ENCODE results near the gene TMEM255B.

TMEM255B gene

DNA sequence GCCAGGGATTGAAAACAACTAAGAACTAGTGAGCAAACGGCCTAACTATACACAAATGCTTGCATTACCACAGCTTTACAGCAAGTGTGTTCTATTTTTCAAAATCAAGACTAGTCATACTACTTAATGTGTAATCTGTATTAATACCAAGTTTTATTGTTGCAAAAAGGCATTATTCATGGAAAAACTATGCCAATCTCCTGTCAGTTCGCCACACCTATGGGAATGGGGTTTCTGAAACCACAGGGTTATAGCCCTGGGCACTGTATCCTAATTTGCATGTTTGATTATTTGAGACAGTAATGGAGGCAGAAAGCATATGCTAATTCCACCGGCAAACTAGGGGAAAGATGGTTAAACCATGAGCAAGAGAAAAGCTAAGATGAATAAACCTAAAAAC, 90.5 kb downstream of the TMEM255B start:
- DNase-seq (ENCODE audit: low read depth in 2 of 2), result no peak

DNA sequence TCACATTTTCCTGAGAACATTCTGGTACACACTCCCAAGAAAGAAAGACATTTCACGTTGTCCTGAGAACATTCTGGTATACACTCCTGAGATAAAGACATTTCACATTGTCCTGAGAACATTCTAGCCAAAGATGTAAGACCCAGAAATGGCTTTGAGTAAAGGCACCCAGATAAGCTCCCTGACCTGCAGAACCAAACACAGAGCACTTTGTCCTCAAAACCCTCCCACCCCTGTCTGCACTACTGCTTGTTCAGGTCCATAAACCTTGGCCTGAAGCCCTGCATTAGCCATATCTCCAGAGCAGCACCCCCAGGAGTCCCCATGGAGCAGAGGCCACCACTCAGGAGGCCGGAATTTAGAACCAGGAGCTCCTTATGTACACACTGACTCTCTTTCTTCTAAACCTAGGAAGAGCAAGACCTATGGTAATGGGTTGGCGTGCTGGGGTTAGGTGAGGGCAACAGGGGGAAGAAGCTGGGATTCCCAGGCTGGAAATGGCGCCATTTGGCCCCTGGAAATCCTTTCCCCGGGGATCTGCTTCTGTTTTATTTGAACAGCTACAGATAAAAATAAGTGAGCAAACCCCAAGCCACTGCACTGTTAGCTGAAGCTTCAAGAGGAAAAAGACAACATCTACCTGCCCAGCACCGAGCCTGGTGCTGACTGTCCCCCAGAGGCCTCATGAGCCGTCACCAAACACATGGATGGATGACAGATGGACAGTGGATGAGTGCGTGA, 91.1 kb downstream of the TMEM255B start:
- no peak for DNase-seq (ENCODE audit: low read depth in 2 of 2)

- DNase-seq (ENCODE audit: low read depth in 2 of 2), result no peak
Observed at GRCh38 chr13:113850722-113851479, 91.9 kb downstream of the TMEM255B start.

DNA sequence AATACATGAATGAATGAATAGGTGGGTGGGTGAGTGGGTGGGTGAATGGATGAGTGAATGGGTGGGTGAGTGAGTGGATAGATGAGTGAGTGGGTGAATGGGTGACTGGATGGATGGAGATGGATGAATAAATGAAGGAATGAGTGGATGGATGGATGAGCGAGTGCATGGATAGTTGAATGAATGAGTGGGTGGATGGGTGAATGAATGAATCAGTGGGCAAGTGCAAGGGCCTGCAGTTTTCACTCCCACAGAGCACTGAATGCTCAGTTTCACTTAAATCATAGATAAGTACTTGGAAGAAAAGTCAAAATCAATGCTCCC, 92.4 kb downstream of the TMEM255B start:
- no peak for DNase-seq (ENCODE audit: low read depth in 2 of 2)

- no peak for DNase-seq (ENCODE audit: low read depth in 2 of 2)
Observed at GRCh38 chr13:113851826-113852535, 93.0 kb downstream of the TMEM255B start.

GRCh38 chr13:113852536-113853517, 93.8 kb downstream of the TMEM255B start:
- DNase-seq (ENCODE audit: low read depth in 2 of 2), result no peak

DNA sequence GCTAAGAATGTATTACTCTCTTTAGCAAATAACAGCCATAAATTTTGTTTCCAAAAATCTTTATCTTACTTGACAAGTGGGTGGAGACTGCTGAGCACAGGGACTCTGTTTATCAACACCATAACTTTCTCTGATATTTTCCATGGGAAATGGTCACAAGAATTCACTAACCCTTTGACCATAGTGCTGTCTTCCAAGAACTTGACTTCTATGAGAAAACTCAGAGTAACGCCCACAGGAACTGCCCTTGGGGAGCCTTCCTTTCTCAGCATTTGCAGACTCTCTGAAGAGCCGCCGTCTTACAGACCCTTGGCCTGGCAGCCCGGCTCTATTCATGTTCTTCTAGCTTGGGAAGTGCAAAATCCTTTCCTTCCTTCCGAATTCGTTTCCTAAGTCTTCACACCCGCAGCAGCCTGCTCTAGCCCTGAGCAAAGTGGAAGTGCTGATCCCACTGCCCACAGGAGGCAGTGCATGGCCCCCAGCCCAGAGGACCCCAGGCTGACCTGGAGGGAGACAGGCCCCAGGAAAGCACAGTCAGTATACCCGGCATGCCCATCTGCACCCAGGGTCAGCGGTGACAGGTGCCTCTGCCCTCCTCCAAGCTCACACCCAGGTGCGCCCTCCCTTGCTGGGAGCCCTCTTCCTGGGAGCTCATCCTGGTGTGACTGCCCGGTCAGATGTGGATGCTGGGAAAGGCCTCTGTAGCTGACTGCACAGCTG, 94.7 kb downstream of the TMEM255B start:
- no peak for DNase-seq (ENCODE audit: low read depth in 2 of 2)

DNA sequence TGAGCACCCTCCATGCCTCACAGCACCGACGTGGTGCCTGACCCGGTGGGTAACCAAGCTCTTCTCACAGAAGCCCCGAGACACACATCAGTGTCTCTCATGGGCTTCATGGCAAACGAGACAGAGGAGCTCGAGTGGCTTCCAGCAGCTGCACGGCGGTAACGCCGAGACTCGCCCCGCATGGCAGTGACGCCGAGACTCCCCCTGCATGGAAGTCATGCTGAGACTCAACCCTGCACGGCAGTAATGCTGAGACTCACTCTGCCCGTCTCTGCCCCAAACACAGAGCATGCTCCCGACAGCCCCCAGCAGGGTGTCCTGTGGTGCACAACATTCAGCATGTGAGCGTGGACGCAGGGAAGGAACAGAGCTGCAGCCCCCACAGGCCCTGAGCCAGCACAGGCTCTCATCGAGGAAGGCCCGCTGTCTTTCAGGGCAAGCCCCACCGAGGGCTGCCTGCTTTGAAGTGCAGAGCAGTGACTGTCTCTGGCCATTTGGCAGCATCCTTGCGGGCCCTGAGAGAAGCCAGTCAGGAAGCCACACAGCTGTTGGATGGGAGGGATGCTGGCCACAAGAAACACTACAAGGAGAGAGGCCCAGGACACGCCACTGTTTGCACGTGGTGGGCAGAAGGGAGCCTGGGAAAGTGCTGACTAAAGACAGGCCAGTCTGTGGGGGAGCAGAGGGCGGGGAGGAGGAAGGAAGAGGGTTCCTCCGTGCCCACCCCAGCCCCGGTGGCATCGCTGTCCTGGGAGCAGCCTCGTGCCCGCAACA, 95.4 kb downstream of the TMEM255B start:
- no peak for DNase-seq (ENCODE audit: low read depth in 2 of 2)

- no peak for DNase-seq (ENCODE audit: low read depth in 2 of 2)
Observed at GRCh38 chr13:113855012-113855921, 96.2 kb downstream of the TMEM255B start.

DNA sequence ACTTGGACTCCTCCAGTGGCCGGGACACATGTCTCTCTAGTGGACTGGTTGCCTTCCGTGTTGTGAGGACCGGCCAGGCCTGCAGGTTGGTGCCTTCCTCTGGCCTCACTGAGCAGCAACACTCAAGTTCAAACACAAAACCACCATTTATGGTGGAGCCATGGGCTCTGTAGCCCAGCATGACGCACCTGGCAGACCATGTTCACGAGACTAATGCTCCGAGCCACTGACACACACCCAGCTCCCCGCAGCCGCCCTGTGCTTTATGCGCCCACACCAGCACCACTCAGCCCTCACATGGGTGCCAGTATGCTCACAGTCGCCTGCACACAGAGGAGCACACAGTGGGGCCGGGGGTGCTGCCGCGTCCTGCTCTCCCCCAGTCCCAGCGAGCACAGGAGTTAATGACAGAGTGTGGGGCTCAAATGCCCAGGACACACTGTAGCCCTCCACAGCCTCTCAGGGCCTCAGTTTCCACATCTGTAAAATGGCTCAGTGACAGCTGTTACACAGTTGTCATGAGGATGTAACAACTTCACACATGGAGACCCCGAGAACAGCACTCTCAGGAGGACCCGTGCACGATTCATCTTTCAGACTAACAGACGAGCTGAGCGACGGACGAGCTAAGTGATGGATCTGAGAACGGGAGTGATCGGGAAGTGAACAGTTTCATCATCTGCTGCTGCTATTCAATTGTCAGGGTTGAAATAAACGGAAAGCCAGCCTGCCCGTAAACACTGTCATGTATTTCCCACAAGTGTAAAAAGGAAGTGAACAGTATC, 97.1 kb downstream of the TMEM255B start:
- no peak for DNase-seq (ENCODE audit: low read depth in 2 of 2)

DNA sequence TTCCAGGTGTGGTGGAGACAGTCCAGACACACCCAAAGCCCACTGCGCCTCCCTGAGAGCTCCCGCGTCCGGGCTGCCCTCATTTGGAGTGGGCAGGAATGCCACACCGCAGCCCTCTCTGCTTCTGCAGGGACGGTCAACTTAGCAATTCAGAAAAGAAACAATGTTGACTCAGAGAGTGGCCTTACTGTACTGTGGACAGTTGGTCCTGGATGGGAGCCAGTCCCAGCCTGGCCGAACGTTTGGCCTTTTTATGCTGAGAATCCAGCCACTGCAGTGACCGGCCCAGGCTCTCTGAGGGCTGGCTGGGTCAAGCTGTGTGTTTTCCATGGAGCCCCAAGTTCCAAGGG, 97.7 kb downstream of the TMEM255B start:
- DNase-seq (ENCODE audit: low read depth in 2 of 2), result no peak

GRCh38 chr13:113857531-113858195, 98.6 kb downstream of the TMEM255B start:
- DNase-seq (ENCODE audit: low read depth in 2 of 2), result no peak

DNA sequence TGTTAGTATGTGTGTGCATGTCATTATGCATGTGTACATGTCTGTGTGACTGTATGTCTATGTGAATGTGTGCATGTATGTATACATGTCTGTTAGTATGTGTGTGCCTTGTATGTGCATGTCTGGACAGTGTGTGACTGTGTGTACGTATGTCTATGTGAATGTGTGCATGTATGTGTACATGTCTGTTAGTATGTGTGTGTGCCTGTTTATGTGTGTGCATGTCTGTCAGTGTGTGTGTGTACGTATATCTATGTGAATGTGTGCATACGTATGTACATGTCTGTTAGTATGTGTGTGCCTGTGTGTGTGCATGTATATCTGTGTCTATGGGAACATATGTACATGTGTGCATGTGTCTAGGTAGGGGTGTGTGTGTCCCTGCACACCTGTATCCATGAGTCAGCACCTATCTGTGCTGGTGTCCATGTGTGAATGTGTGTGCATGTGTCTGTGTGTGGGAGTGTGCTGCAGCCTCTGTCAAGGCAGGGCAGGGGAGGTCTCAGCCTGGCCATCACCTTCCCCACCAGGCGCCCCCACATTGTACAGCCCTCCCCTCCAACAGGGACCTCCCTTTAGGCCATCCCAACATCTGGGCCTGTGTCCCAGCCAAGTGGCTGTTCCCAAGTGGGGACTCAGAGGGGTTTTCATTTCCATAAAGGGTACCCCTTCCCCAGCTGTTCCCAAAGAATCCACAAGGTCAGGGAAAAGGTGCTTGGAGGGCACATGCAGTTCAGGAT, 100.5 kb downstream of the TMEM255B start:
- no peak for DNase-seq (ENCODE audit: low read depth in 2 of 2)

DNA sequence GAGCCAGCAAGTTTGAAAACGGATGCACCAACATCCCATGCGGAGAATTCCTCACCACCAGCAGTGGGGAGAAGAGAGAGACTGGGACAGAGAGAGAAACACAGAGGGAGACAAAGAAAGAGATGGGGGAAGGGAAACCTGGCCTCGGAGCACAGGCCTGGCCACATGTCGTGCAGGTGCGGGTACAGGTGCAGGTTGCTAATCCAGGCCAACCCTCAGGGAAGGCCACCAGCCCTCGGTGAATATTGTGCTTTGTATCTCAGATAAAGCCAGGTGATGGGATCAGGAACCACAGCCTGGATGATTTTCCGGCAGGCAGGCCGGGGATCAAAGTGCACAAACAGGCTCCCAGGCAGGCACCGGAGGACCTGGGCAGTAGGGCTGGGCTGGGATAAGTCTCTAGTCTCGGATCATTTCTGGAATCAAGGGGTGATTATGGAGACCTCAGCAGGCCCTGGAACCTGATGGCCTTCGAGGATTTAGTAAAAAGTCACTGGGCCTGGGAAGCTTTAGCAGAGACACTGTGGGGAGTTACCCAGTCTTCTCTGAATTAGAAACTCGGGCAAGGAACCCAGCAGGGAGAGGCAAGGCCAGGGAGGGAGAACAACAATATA, 101.1 kb downstream of the TMEM255B start:
- no peak for DNase-seq (ENCODE audit: low read depth in 2 of 2)

DNA sequence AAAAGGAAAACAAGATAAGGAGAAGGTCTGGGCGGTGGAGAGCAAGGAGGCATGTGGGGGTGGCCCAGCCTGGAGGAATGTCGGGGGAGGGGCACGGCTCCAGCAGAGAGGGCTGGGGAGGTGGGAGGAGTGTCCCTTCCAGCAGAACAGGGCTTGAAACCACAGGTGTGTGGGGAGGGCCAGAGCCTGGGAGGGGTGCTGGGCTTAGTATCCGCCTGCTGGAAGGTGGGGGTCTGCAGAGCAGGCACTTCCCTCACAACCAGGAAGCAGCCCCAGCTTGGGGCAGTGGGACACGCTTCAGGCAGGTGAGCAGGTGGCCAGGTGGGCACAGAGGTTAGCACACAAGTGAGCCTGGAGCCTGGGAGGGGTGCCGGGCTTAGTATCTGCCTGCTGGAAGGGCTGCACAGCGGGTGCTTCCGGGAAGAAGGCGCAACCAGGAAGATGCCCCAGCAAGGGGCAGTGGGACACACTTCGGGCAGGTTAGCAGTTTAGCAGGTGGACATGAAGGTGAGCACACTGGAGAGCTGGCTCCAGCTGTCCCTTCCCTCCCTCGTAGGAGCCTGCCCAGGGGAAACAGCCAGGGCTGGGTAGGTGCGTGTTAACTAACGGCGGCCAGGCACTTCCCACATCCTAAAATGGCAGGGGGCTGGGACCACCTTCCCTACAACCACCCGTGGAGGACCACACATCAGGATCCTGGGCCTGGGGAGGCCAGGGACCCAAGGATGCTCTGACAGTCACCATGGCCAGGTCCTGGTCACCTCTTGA, 101.8 kb downstream of the TMEM255B start:
- DNase-seq (ENCODE audit: low read depth in 2 of 2), result no peak

Data from stimulated activated CD4-positive, alpha-beta T cell treated with anti-CD3 and anti-CD28 coated beads, Interleukin-15, amount 100 ng/mL, for 48 hours (primary cell).